COLO668 (cell line): Measurements from ENCODE around the gene GLG1.
"Not testable (repeated sequence)": the region's sequence is repeated elsewhere in the genome, so short reads cannot be mapped to it uniquely, and the experiment has no call there.

Source experiments
- DNase-seq: peaks from one replicate; lab custom pipeline; 2025; ENCODE audit not compliant: unreplicated experiment; lab: John Stamatoyannopoulos, UW

The GLG1 gene

GRCh38 chr16:74412775-74413390 is 194.0 kb downstream of the GLG1 start:
- not testable (repeated sequence) for DNase-seq

- DNase-seq = not testable (repeated sequence)
Measured at GRCh38 chr16:74412138-74412774, 194.7 kb downstream of the GLG1 start.

- DNase-seq = not testable (repeated sequence)
Measured at GRCh38 chr16:74410981-74411380, 195.9 kb downstream of the GLG1 start.

- DNase-seq = not testable (repeated sequence)
Measured at GRCh38 chr16:74410057-74410957, 196.6 kb downstream of the GLG1 start.

GRCh38 chr16:74409185-74409981 is 197.5 kb downstream of the GLG1 start:
- not testable (repeated sequence) for DNase-seq

GRCh38 chr16:74407362-74407705 is 199.6 kb downstream of the GLG1 start:
- DNase-seq = not testable (repeated sequence)

- not testable (repeated sequence) for DNase-seq
Measured at GRCh38 chr16:74406600-74407361, 200.1 kb downstream of the GLG1 start.

- not testable (repeated sequence) for DNase-seq
Measured at GRCh38 chr16:74404148-74404933, 202.6 kb downstream of the GLG1 start.

GRCh38 chr16:74400238-74400637 is 206.7 kb downstream of the GLG1 start:
- DNase-seq = not testable (repeated sequence)

- DNase-seq = not testable (repeated sequence)
Measured at GRCh38 chr16:74398212-74398895, 208.6 kb downstream of the GLG1 start.
